Osteoblast (primary cell): ENCODE measurements around the gene USP4. TPM values are rescaled to one million over a fixed set of nuclear protein-coding genes. Genes with fewer than 3 reads are reported as not detected.
A peak's percentile ranks its signal among the peaks of the same experiment; 100 is the strongest.

Source experiments
- DNase-seq: peaks from one replicate; pipeline ENCODE4 v3.0.0; 2011; ENCODE audit warnings: low spot score, mixed read lengths; ENCODE audit not compliant: insufficient read length; ENCODE audit errors: missing footprints
- H2AFZ ChIP-seq: 2 replicates; pipeline ENCODE4 v1.6.0; 2011; ENCODE audit warnings: mild to moderate bottlenecking, low read length
- H3K27ac ChIP-seq: 2 replicates; pipeline ENCODE4 v1.5.1; 2011; ENCODE audit warnings: mild to moderate bottlenecking, low read depth, low read length, moderate library complexity
- H3K27me3 ChIP-seq: 2 replicates; pipeline ENCODE4 v1.6.0; 2012; ENCODE audit warnings: mild to moderate bottlenecking, control low read depth, inconsistent platforms, low read length, moderate library complexity; ENCODE audit not compliant: insufficient read depth
- H3K36me3 ChIP-seq: 2 replicates; pipeline ENCODE4 v1.5.1; 2011; ENCODE audit warnings: mild to moderate bottlenecking, low read length, control low read depth, moderate library complexity; ENCODE audit not compliant: insufficient read depth
- H3K4me1 ChIP-seq: 2 replicates; pipeline ENCODE4 v1.5.1; 2011; ENCODE audit warnings: mild to moderate bottlenecking, low read length, control low read depth, moderate library complexity; ENCODE audit not compliant: insufficient read depth
- H3K4me2 ChIP-seq: 2 replicates; pipeline ENCODE4 v1.6.0; 2011; ENCODE audit warnings: mild to moderate bottlenecking, low read length; ENCODE audit not compliant: insufficient read depth
- H3K4me3 ChIP-seq: fragments of 200-600 bp; sonication (generic); 3 replicates; pipeline ENCODE4 v1.5.1; 2012; ENCODE audit warnings: mild to moderate bottlenecking, low read length, inconsistent platforms; ENCODE audit not compliant: insufficient read depth
- H3K79me2 ChIP-seq: 2 replicates; pipeline ENCODE4 v1.6.0; 2012; ENCODE audit warnings: mild to moderate bottlenecking, low read length, control low read depth, inconsistent platforms; ENCODE audit not compliant: insufficient read depth
- H3K9me3 ChIP-seq: 2 replicates; pipeline ENCODE4 v1.5.1; 2011; ENCODE audit warnings: low read depth, low read length, control low read depth
- H4K20me1 ChIP-seq: 2 replicates; pipeline ENCODE4 v1.6.0; 2012; ENCODE audit warnings: mild to moderate bottlenecking, low read length, control low read depth; ENCODE audit not compliant: insufficient read depth
- total RNA-seq: library from RNA; depleted of rRNA; stranded (reverse); fragments of >200 nt; gene quantifications from 2 replicates; pipeline ENCODE4 v1.2.3, GENCODE V29; 2012
- TF ChIP-seq, protein P1 (sequence below): IDR thresholded peaks from 2 replicates; pipeline ENCODE4 v1.5.1; 2011; ENCODE audit warnings: mild to moderate bottlenecking, low read depth, low read length, moderate library complexity; ENCODE audit errors: extremely low read depth

The USP4 gene
- total RNA-seq, 1 donor: 22.1 TPM

DNA sequence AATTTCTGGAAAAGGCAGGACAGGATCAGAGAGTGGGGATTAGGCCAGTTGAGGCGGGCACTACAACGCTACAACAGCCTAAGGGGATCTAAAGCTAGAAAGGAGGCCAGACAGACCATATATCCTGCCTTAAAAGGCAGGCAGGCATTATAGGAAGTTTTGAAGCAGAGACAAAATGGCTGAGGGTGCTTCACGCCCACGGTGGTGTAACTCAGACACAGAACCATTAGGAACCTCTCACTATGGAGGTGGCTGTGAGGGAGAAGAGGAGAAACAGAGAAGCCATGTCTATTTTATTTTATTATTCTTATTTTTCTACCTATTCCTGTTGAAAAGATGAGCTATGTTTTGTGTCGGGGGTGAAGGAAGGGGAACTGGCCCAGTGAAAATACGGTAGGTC is 2.1 kb upstream of the USP4 start:
- Histone ChIP-seq H4K20me1 (peaks cover 7% of the 10 kb centered on the region), H3K27me3 (no peaks in the 10 kb centered on the region), H3K4me2 (no peak overlapping the region), H3K36me3 (peaks cover 3% of the 10 kb centered on the region), H2AFZ (peak overlapping the region; percentile 20), H3K79me2 (peaks cover 40% of the 10 kb centered on the region), H3K9me3 (no peaks in the 10 kb centered on the region), H3K27ac (no peak overlapping the region), H3K4me1 (peaks cover 28% of the 10 kb centered on the region), H3K4me3 (no peak overlapping the region)
- no peak for DNase-seq
- TF ChIP-seq, protein P1, sequence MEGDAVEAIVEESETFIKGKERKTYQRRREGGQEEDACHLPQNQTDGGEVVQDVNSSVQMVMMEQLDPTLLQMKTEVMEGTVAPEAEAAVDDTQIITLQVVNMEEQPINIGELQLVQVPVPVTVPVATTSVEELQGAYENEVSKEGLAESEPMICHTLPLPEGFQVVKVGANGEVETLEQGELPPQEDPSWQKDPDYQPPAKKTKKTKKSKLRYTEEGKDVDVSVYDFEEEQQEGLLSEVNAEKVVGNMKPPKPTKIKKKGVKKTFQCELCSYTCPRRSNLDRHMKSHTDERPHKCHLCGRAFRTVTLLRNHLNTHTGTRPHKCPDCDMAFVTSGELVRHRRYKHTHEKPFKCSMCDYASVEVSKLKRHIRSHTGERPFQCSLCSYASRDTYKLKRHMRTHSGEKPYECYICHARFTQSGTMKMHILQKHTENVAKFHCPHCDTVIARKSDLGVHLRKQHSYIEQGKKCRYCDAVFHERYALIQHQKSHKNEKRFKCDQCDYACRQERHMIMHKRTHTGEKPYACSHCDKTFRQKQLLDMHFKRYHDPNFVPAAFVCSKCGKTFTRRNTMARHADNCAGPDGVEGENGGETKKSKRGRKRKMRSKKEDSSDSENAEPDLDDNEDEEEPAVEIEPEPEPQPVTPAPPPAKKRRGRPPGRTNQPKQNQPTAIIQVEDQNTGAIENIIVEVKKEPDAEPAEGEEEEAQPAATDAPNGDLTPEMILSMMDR: no peak

DNA sequence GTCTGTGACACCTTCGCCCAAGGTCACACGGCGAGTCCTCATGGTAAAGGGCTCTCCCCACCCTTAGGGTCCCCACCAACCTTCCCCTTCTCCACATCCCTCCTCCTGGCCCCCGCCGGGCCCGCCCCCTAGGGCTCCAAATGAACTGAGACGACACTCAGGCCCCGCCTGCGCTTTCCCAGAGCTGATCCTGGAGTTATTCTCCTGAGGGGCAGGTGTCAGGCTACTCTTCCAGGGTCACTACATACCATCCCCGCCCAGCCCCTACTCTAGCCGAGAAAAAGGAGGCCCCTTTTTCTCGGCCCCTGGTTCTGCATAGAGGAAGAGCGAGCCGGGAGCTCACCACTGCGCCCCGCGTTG is 292 bp downstream of the USP4 start:
- H3K9me3 ChIP-seq: no peaks in the 10 kb centered on the region
- H3K36me3 ChIP-seq: peaks cover 17% of the 10 kb centered on the region
- peaks cover 58% of the 10 kb centered on the region for H3K79me2 ChIP-seq
- H3K27me3 ChIP-seq: no peaks in the 10 kb centered on the region
- peak overlapping the region; percentile 99 for H3K4me2 ChIP-seq
- peaks cover 10% of the 10 kb centered on the region for H4K20me1 ChIP-seq
- H2AFZ ChIP-seq: peak overlapping the region; percentile 78
- peaks cover 15% of the 10 kb centered on the region for H3K4me1 ChIP-seq
- no peak for DNase-seq
- peak overlapping the region; percentile 90 for H3K4me3 ChIP-seq
- TF ChIP-seq, protein P1: no peak
- peak overlapping the region; percentile 82 for H3K27ac ChIP-seq

DNA sequence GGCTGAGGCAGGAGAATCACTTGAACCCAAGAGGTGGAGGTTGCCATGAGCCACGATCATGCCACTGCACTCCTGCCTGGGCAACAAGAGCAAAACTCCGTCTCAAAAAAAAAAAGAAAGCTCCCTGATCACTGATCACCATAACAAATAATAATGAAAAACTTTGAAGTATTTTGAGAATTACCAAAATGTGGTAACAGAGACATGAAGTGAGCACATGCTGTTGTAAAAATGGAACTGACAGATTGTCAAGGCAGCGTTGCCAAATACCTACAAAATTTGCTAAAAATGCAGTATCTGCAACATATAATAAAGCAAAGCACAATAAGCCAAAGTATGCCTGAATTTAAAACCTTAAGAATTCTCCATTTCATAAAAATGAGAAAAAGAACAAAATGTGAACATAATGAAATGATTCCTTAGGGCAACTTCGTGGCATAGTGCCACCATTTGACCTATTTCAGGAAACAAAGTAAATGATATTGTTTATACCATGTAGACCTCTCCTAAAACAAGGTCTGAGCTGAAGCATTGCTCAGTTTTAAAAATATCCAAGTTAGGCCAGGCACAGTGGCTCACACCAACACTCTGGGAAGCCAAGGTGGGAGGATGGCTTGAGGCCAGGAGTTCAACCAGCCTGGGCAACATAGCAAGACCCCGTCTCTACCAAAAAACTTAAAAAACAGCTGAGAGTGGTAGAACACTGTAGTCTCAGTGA is 5.8 kb downstream of the USP4 start:
- H3K4me1 ChIP-seq: peaks cover 8% of the 10 kb centered on the region
- no peak for DNase-seq
- peaks cover 59% of the 10 kb centered on the region for H3K79me2 ChIP-seq
- H3K36me3 ChIP-seq: peaks cover 45% of the 10 kb centered on the region
- TF ChIP-seq, protein P1: no peak
- H3K27me3 ChIP-seq: no peaks in the 10 kb centered on the region
- H3K4me2 ChIP-seq: no peak overlapping the region
- no peak overlapping the region for H3K27ac ChIP-seq
- H4K20me1 ChIP-seq: peaks cover 14% of the 10 kb centered on the region
- no peak overlapping the region for H2AFZ ChIP-seq
- no peak overlapping the region for H3K4me3 ChIP-seq
- no peaks in the 10 kb centered on the region for H3K9me3 ChIP-seq

DNA sequence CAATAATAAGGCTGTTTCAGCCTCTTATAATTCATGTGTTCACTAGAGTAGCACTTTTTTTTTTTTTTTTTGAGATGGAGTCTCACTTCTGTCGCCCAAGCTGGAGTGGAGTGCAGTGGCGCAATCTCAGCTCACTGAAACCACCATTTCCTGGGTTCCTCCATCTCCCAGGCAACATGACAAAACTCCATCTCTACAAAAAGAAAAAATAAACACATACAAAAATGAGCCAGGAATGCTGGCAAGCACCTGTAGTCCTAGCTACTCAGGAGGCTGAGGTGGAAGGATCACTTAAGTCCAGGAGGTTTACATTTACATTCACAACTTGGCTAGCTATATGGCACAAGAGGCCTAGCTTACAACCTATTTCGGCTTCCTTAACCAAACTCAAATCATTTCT is 6.8 kb downstream of the USP4 start:
- Histone ChIP-seq H4K20me1 (peaks cover 15% of the 10 kb centered on the region), H3K27ac (no peak overlapping the region), H3K4me2 (no peak overlapping the region), H3K36me3 (peaks cover 48% of the 10 kb centered on the region), H3K9me3 (no peaks in the 10 kb centered on the region), H3K4me3 (no peak overlapping the region), H3K27me3 (no peaks in the 10 kb centered on the region), H3K4me1 (peaks cover 6% of the 10 kb centered on the region), H2AFZ (no peak overlapping the region), H3K79me2 (peaks cover 53% of the 10 kb centered on the region)
- no peak for DNase-seq
- TF ChIP-seq, protein P1: no peak
